ENCODE data around the gene SLC9A6. TPM values are rescaled to one million over a fixed set of nuclear protein-coding genes. Genes with fewer than 3 reads are reported as not detected.

Gene SLC9A6
- total and polyA plus RNA-seq, 2 donors (not counting 3 experiments of a cell fraction or from before 2014, with no cell fraction given), result 8.1 to 15.5 TPM

- Histone ChIP-seq H3K36me3 (ENCODE audit: control insufficient read depth in 2 of 2, extremely low read depth in 1 of 2, insufficient read depth in 2 of 2, low read length in 2 of 2) (no peaks in the 10 kb centered on the region), H3K9ac (replicated peaks; ENCODE audit: extremely low read depth, insufficient read depth, low read length) (no peak overlapping the region), H3K4me3 (replicated peaks in 1 of 3; ENCODE audit: insufficient read depth in 1 of 3, low read depth in 1 of 3, low read length in 3 of 3) (no peak overlapping the region), H3K9me3 (replicated peaks; ENCODE audit: control insufficient read depth, insufficient read depth, low read length) (no peaks in the 10 kb centered on the region), H3K27ac (ENCODE audit: insufficient read depth, low read depth, low read length) (no peak overlapping the region), H3K9me1 (replicated peaks; ENCODE audit: control insufficient read depth, extremely low read depth, insufficient read depth, low read length) (no peaks in the 10 kb centered on the region), H2AFZ (ENCODE audit: low read depth, low read length) (no peak overlapping the region), H3K79me2 (ENCODE audit: control insufficient read depth, insufficient read depth, low read length) (peaks cover 3% of the 10 kb centered on the region), H4K20me1 (replicated peaks; ENCODE audit: control insufficient read depth, extremely low read depth, insufficient read depth, low read length) (no peaks in the 10 kb centered on the region), H3K4me2 (ENCODE audit: insufficient read depth, low read length) (no peak overlapping the region), H3K4me1 (ENCODE audit: control insufficient read depth, extremely low read depth, insufficient read depth, low read length) (peaks cover 6% of the 10 kb centered on the region), H3K27me3 (ENCODE audit: control insufficient read depth in 2 of 2, insufficient read depth in 2 of 2, low read length in 2 of 2) (no peaks in the 10 kb centered on the region)
- CTCF ChIA-PET, result no interaction called here
- no peak for FAIRE-seq
- POLR2A ChIA-PET, result no interaction called here
- intact Hi-C loops (cut with micrococcal nuclease), result no loop called here
- DNase-seq (ENCODE audit: low read depth, low spot score), result no peak
- TF ChIP-seq POLR2A (IDR thresholded peaks at IDR 0.05; ENCODE audit: low read depth, low read length) (no peak), MAX (IDR thresholded peaks at IDR 0.05; ENCODE audit: insufficient read depth, insufficient read length) (no peak)
- dilution Hi-C loops (cut with MboI; ENCODE audit: extremely low pct_ligation_motif_present, low sequenced_read_pairs), result no loop called here
- BruUV-seq (replicated peaks), result no TSS peak
These were observed 4.2 kb upstream of the SLC9A6 start for GRCh38 chrX:135981010-135981409.

- intact Hi-C loops (cut with micrococcal nuclease), result no loop called here
- TF ChIP-seq JUN (IDR thresholded peaks at IDR 0.05; ENCODE audit: borderline replicate concordance, insufficient read depth, insufficient read length, low read depth), result no peak
- no peak for TF ChIP-seq MAX (IDR thresholded peaks at IDR 0.05; ENCODE audit: insufficient read depth, insufficient read length)
- TF ChIP-seq POLR2AphosphoS5 (IDR thresholded peaks at IDR 0.05; ENCODE audit: insufficient read depth, low read depth, low read length), result no peak
- no peak for TF ChIP-seq FOS (IDR thresholded peaks at IDR 0.05; ENCODE audit: borderline replicate concordance, insufficient read depth, low read length)
- peaks cover 7% of the 10 kb centered on the region for H3K79me2 ChIP-seq (ENCODE audit: control insufficient read depth, insufficient read depth, low read length)
- no peak overlapping the region for H3K4me2 ChIP-seq (ENCODE audit: insufficient read depth, low read length)
- H3K27me3 ChIP-seq (ENCODE audit: control insufficient read depth in 2 of 2, insufficient read depth in 2 of 2, low read length in 2 of 2), result no peaks in the 10 kb centered on the region
- H2AFZ ChIP-seq (ENCODE audit: low read depth, low read length), result no peak overlapping the region
- no peaks in the 10 kb centered on the region for H3K9me1 ChIP-seq (replicated peaks; ENCODE audit: control insufficient read depth, extremely low read depth, insufficient read depth, low read length)
- no peak overlapping the region for H3K4me3 ChIP-seq (replicated peaks in 1 of 3; ENCODE audit: insufficient read depth in 1 of 3, low read depth in 1 of 3, low read length in 3 of 3)
- FAIRE-seq, result no peak
- H3K36me3 ChIP-seq (ENCODE audit: control insufficient read depth in 2 of 2, extremely low read depth in 1 of 2, insufficient read depth in 2 of 2, low read length in 2 of 2), result no peaks in the 10 kb centered on the region
- H3K27ac ChIP-seq (ENCODE audit: insufficient read depth, low read depth, low read length), result no peak overlapping the region
- H3K9me3 ChIP-seq (replicated peaks; ENCODE audit: control insufficient read depth, insufficient read depth, low read length), result no peaks in the 10 kb centered on the region
- BruUV-seq (replicated peaks), result no TSS peak
- no peak overlapping the region for H3K9ac ChIP-seq (replicated peaks; ENCODE audit: extremely low read depth, insufficient read depth, low read length)
- H4K20me1 ChIP-seq (replicated peaks; ENCODE audit: control insufficient read depth, extremely low read depth, insufficient read depth, low read length), result no peaks in the 10 kb centered on the region
- dilution Hi-C loops (cut with MboI; ENCODE audit: extremely low pct_ligation_motif_present, low sequenced_read_pairs), result no loop called here
- CTCF ChIA-PET, result no interaction called here
- peaks cover 6% of the 10 kb centered on the region for H3K4me1 ChIP-seq (ENCODE audit: control insufficient read depth, extremely low read depth, insufficient read depth, low read length)
- POLR2A ChIA-PET, result interaction anchor here (0.5 kb wide), 1 partner anchor 460 kb away, joined by 3 read pairs; no protein-coding TSS in a partner anchor
- DNase-seq (ENCODE audit: low read depth, low spot score), result no peak
These were observed 3.6 kb upstream of the SLC9A6 start for GRCh38 chrX:135981668-135982067.

Measured in endothelial cell of umbilical vein (primary cell).